Keratinocyte (primary cell): Measurements from ENCODE around the gene CCDC15. TPM values are rescaled to one million over a fixed set of nuclear protein-coding genes. Genes with fewer than 3 reads are reported as not detected.

Experiments
- DNase-seq: peaks from one replicate; pipeline ENCODE4 v3.0.0-alpha.2; 2011; ENCODE audit warnings: low read depth, missing footprints, low spot score
- FAIRE-seq: peaks from 2 replicates; lab custom pipeline; 2011; peaks lifted over from hg19 to GRCh38; lab: Jason Lieb, UNC
- H2AFZ ChIP-seq: 2 replicates; pipeline ENCODE4 v1.6.0; 2012; ENCODE audit warnings: low read length, control low read depth, inconsistent platforms; ENCODE audit not compliant: control insufficient read depth
- H3K27ac ChIP-seq: 2 replicates; pipeline ENCODE4 v1.5.1; 2011; ENCODE audit warnings: low read length; ENCODE audit not compliant: control insufficient read depth, insufficient read depth
- H3K27me3 ChIP-seq: 3 replicates; pipeline ENCODE4 v1.6.0; 2011; ENCODE audit warnings: low read length; ENCODE audit not compliant: control insufficient read depth, insufficient read depth; ENCODE audit errors: extremely low read depth
- H3K36me3 ChIP-seq, 2 experiments: 2 replicates in 1 of 2; 3 replicates in 1 of 2; pipeline ENCODE4 v1.5.1; 2011; ENCODE audit warnings: low read length in 2 of 2, mild to moderate bottlenecking in 1 of 2; ENCODE audit not compliant: control insufficient read depth in 2 of 2, insufficient read depth in 2 of 2; ENCODE audit errors: extremely low read depth in 1 of 2
- H3K4me1 ChIP-seq: 3 replicates; pipeline ENCODE4 v1.5.1; 2011; ENCODE audit warnings: low read length; ENCODE audit not compliant: control insufficient read depth, insufficient read depth; ENCODE audit errors: extremely low read depth
- H3K4me2 ChIP-seq: 3 replicates; pipeline ENCODE4 v1.6.0; 2011; ENCODE audit warnings: low read depth, low read length; ENCODE audit not compliant: control insufficient read depth, insufficient read depth; ENCODE audit errors: extremely low read depth
- H3K4me3 ChIP-seq, 3 experiments: fragments of 200-600 bp in 1 of 3; sonication (generic) in 1 of 3; 2 replicates in 2 of 3; 3 replicates in 1 of 3; pipeline ENCODE4 v1.5.1; 2011 to 2016; ENCODE audit warnings: low read length in 3 of 3, mild to moderate bottlenecking in 3 of 3, control low read depth in 2 of 3, inconsistent platforms in 1 of 3, low read depth in 1 of 3, mixed read lengths in 1 of 3, mixed run types in 1 of 3, moderate library complexity in 1 of 3; ENCODE audit not compliant: control insufficient read depth in 2 of 3, insufficient read depth in 2 of 3; ENCODE audit errors: extremely low read depth in 1 of 3
- H3K79me2 ChIP-seq: 2 replicates; pipeline ENCODE4 v1.6.0; 2012; ENCODE audit warnings: low read length; ENCODE audit not compliant: control insufficient read depth, insufficient read depth
- H3K9ac ChIP-seq: 3 replicates; pipeline ENCODE4 v1.6.0; 2011; ENCODE audit warnings: low read length; ENCODE audit not compliant: control insufficient read depth, insufficient read depth; ENCODE audit errors: extremely low read depth
- H3K9me1 ChIP-seq: 3 replicates; pipeline ENCODE4 v1.6.0; 2011; ENCODE audit warnings: low read length; ENCODE audit not compliant: control insufficient read depth, insufficient read depth; ENCODE audit errors: extremely low read depth
- H3K9me3 ChIP-seq: 2 replicates; pipeline ENCODE4 v1.5.1; 2012; ENCODE audit warnings: low read depth, low read length; ENCODE audit not compliant: control insufficient read depth
- H4K20me1 ChIP-seq: 3 replicates; pipeline ENCODE4 v1.6.0; 2011; ENCODE audit warnings: low read length; ENCODE audit not compliant: control insufficient read depth, insufficient read depth; ENCODE audit errors: extremely low read depth
- CTCF ChIP-seq, 3 experiments: IDR thresholded peaks in 1 of 3; conservative IDR thresholded peaks in 1 of 3; optimal IDR thresholded peaks in 1 of 3; 2 replicates in 2 of 3; 3 replicates in 1 of 3; pipeline versions ENCODE3 to v1.5.1; 2011; ENCODE audit warnings: low read length in 3 of 3, mild to moderate bottlenecking in 3 of 3, moderate library complexity in 2 of 3, control low read depth in 1 of 3, inconsistent platforms in 1 of 3; ENCODE audit not compliant: insufficient read depth in 2 of 3; ENCODE audit errors: extremely low read depth in 1 of 3
- EZH2 ChIP-seq: IDR thresholded peaks from one replicate; pipeline ENCODE4 v1.6.1; 2012; ENCODE audit warnings: inconsistent platforms, mild to moderate bottlenecking, low read length, moderate library complexity
- dilution Hi-C: fragments of 300-500 bp; cut with MboI; formaldehyde crosslinking; loops from one replicate; pipeline ENCODE4 v1.7.0; 2020; ENCODE audit warnings: low sequenced_read_pairs; ENCODE audit not compliant: extremely low pct_ligation_motif_present
- polyA plus RNA-seq, 5 experiments: library from polyadenylated mRNA; depleted of rRNA in 3 of 5; stranded (reverse) in 3 of 5; stranded (forward) in 1 of 5; unstranded in 1 of 5; fragments of >200 nt; gene quantifications; 1 replicate in 1 of 5; 2 replicates in 3 of 5; 3 replicates in 1 of 5; pipeline versions ENCODE4 v1.2.1 to v1.2.3, GENCODE V29; 2011 to 2012; ENCODE audit warnings: missing spikeins in 2 of 5, low read depth in 1 of 5, low replicate concordance in 1 of 5

Gene CCDC15
- polyA plus RNA-seq, 1 donor (not counting 4 experiments of a cell fraction or from before 2014, with no cell fraction given) = 2.0 TPM

- no peaks in the 10 kb centered on the region for H3K9me1 ChIP-seq
- H3K9me3 ChIP-seq = no peaks in the 10 kb centered on the region
- dilution Hi-C loops = no loop called here
- H3K9ac ChIP-seq = no peak overlapping the region
- no peaks in the 10 kb centered on the region for H3K79me2 ChIP-seq
- no peaks in the 10 kb centered on the region for H3K27me3 ChIP-seq
- no peak overlapping the region for H3K27ac ChIP-seq
- no peak overlapping the region for H2AFZ ChIP-seq
- no peaks in the 10 kb centered on the region for H4K20me1 ChIP-seq
- H3K4me1 ChIP-seq = no peaks in the 10 kb centered on the region
- no peak overlapping the region for H3K4me3 ChIP-seq
- TF ChIP-seq EZH2 = no peak
- no peak for TF ChIP-seq CTCF (optimal IDR thresholded peaks at IDR 0.05 in 1 of 3, IDR thresholded peaks at IDR 0.05 in 1 of 3, conservative IDR thresholded peaks at IDR 0.05 in 1 of 3; ENCODE audit: extremely low read depth in 1 of 3, insufficient read depth in 2 of 3, low read length in 3 of 3)
- DNase-seq = no peak
- FAIRE-seq = no peak
- no peaks in the 10 kb centered on the region for H3K36me3 ChIP-seq
- H3K4me2 ChIP-seq = no peak overlapping the region
Measured at GRCh38 chr11:124928942-124929665, 24.9 kb upstream of the CCDC15 start.

GRCh38 chr11:124930799-124931198, 23.2 kb upstream of the CCDC15 start:
- Histone ChIP-seq H3K4me2 (no peak overlapping the region), H3K36me3 (no peaks in the 10 kb centered on the region), H3K9me3 (no peaks in the 10 kb centered on the region), H3K27ac (no peak overlapping the region), H3K9me1 (no peaks in the 10 kb centered on the region), H3K4me3 (no peak overlapping the region), H3K9ac (no peak overlapping the region), H2AFZ (no peak overlapping the region), H3K27me3 (no peaks in the 10 kb centered on the region), H3K4me1 (no peaks in the 10 kb centered on the region), H4K20me1 (no peaks in the 10 kb centered on the region), H3K79me2 (no peaks in the 10 kb centered on the region)
- TF ChIP-seq EZH2 = no peak
- TF ChIP-seq CTCF (optimal IDR thresholded peaks at IDR 0.05 in 1 of 3, IDR thresholded peaks at IDR 0.05 in 1 of 3, conservative IDR thresholded peaks at IDR 0.05 in 1 of 3; ENCODE audit: extremely low read depth in 1 of 3, insufficient read depth in 2 of 3, low read length in 3 of 3) = no peak
- dilution Hi-C loops = no loop called here
- FAIRE-seq (no peak), DNase-seq (no peak)
